Activated CD8-positive, alpha-beta memory T cell treated with anti-CD3 and anti-CD28 coated beads for 24 hours (primary cell): ENCODE data around the gene RILPL2.
"Not testable (repeated sequence)": the region's sequence is repeated elsewhere in the genome, so short reads cannot be mapped to it uniquely, and the experiment has no call there.

Source experiments
- DNase-seq: peaks from one replicate; pipeline ENCODE4 v3.0.0-alpha.2; 2020

Gene RILPL2

DNA sequence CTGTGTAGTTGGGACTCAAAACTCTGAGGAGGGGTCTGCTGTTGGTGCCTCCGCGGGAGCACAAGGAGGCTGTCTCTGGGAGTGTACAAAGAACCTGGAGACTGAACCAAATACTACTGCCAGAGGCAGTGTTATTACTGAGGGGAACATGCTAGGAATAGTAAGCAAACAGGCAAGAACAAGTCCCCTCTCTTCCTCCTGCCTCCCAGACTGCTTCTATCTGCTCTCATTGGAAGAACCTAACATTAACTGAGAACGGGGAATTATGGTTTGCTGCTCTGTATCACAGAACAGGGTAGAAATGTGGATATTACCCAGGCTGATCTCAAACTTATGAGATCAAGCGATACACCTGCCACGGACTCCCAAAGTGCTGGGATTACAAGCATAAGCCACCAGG is 57.1 kb downstream of the RILPL2 start:
- DNase-seq = no peak

DNA sequence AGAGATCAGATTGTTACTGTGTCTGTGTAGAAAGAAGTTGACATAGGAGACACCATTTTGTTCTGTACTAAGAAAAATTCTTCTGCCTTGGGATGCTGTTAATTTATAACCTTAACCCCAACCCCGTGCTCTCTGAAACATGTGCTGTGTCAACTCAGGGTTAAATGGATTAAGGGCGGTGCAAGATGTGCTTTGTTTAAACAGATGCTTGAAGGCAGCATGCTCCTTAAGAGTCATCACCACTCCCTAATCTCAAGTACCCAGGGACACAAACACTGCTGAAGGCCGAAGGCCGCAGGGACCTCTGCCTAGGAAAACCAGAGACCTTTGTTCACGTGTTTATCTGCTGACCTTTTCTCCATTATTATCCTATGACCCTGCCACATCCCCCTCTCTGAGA is 64.1 kb downstream of the RILPL2 start:
- DNase-seq = not testable (repeated sequence)

DNA sequence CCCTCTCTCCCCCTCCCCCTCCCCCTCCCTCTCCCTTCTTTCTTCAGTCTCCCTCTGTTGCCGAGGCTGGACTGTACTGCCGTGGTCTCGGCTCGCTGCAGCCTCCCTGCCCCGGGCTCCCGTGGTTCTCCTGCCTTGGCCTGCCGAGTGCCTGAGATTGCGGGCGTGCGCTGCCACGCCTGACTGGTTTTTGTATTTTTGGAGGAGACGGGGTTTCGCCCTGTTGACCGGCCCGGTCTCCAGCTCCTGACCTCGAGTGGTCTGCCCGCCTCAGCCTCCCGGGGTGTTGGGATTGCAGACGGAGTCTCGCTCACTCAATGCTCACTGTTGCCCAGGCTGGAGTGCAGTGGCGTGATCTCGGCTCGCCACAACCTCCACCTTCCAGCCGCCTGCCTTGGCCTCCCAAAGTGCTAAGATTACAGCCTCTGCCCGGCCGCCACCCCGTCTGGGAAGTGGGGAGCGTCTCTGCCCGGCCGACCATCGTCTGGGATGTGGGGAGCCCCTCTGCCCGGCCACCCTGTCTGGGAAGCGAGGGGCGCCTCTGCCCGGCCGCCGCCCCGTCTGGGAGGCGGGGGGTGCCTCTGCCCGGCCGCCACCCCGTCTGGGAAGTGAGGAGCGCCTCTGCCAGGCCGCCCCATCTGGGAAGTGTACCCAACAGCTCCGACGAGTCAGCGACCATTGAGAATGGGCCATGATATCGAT is 64.7 kb downstream of the RILPL2 start:
- not testable (repeated sequence) for DNase-seq

DNA sequence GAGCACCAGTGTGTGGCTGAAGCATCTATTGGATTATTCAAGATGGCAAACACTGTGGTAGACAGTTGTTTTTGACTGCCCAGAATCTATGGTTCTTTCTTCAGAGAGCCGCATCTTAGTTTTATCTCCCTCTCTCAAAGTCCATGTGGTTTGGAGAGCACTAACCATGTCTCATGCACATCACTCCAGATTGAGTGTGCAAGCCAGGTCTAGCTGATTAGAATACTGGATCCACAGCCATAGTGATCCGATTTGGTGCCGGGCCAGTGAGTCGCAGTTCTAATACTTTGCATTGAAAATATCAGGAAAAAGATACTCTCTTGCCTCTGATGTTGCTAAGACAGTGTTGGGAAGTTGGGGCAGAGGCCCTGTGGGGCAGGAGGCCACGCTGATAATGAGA is 67.3 kb downstream of the RILPL2 start:
- no peak for DNase-seq

DNA sequence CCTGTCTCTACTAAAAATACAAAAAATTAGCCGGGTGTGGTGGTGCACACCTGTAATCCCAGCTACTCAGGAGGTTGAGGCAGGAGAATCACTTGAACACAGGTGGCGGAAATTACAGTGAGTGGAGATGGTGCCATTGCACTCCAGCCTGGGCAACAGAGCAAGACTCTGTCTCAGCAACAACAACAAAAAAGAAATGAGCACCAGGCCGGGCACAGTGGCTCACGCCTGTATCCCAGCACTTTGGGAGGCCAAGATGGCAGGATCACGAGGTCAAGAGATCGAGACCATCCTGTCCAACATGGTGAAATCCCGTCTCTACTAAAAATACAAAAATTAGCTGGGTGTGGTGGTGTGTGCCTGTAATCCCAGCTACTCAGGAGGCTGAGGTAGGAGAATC is 68.1 kb downstream of the RILPL2 start:
- not testable (repeated sequence) for DNase-seq

DNA sequence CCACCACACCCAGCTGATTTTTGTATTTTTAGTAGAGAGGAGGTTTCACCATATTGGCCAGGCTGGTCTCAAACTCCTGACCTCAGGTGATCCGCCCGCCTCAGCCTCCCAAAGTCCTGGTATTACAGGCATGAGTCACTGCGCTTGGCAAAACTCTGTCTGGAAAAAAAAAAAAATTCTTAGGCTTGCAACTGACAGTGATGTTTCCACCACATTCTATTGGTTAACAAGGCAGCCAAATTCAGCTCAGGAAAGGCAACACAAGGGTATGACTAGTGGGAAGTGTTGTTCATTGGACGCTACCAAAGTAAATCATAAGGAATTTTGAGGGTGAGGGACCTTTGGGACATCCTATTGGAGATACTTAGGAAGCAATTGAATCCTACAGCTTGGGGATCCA is 69.0 kb downstream of the RILPL2 start:
- no peak for DNase-seq
